ENCODE measurements around the gene MNDA. TPM values are rescaled to one million over a fixed set of nuclear protein-coding genes. Genes with fewer than 3 reads are reported as not detected.

The MNDA gene
- total and polyA plus RNA-seq, 4 donors, result 3.7 to 16.6 (median 4.3) TPM

GRCh38 chr1:158814970-158815369 lies 16.2 kb upstream of the MNDA start:
- Histone ChIP-seq H3K27ac (ENCODE audit: low read depth in 1 of 2, low read length in 2 of 2) (no peak overlapping the region), H3K27me3 (ENCODE audit: control insufficient read depth in 4 of 4, insufficient read depth in 4 of 4, low read length in 3 of 4) (no peaks in the 10 kb centered on the region), H3K36me3 (ENCODE audit: control insufficient read depth in 4 of 4, insufficient read depth in 3 of 4, low read depth in 1 of 4, low read length in 3 of 4) (no peaks in the 10 kb centered on the region), H3K9ac (ENCODE audit: low read depth in 1 of 2, low read length in 2 of 2) (no peak overlapping the region), H3K4me3 (ENCODE audit: low read depth in 1 of 3, low read length in 3 of 3) (no peak overlapping the region), H3K4me1 (ENCODE audit: control insufficient read depth in 4 of 4, insufficient read depth in 4 of 4, low read length in 3 of 4) (no peaks in the 10 kb centered on the region), H3K9me3 (ENCODE audit: control insufficient read depth in 4 of 4, low read length in 3 of 4) (no peaks in the 10 kb centered on the region)
- 43% methylated on average over 1 of the region's 1 CpG for WGBS
- TF ChIP-seq HNF4G (IDR thresholded peaks at IDR 0.05), result no peak
- TF ChIP-seq EGR1 (IDR thresholded peaks at IDR 0.05; ENCODE audit: low read depth in 2 of 2), result no peak
- no peak for TF ChIP-seq NR2F2 (IDR thresholded peaks at IDR 0.05)
- no peak for DNase-seq (ENCODE audit: low spot score)

GRCh38 chr1:158818560-158818959 lies 12.6 kb upstream of the MNDA start:
- Histone ChIP-seq H3K27ac (ENCODE audit: low read depth in 1 of 2, low read length in 2 of 2) (peak overlapping the region in 1 of 2 donors; percentile 47), H3K4me3 (ENCODE audit: low read depth in 1 of 3, low read length in 3 of 3) (no peak overlapping the region), H3K4me1 (ENCODE audit: control insufficient read depth in 4 of 4, insufficient read depth in 4 of 4, low read length in 3 of 4) (no peaks in the 10 kb centered on the region), H3K9ac (ENCODE audit: low read depth in 1 of 2, low read length in 2 of 2) (no peak overlapping the region), H3K9me3 (ENCODE audit: control insufficient read depth in 4 of 4, low read length in 3 of 4) (peaks cover 0 to 4% (median 0%) of the 10 kb centered on the region in 4 donors), H3K36me3 (ENCODE audit: control insufficient read depth in 4 of 4, insufficient read depth in 3 of 4, low read depth in 1 of 4, low read length in 3 of 4) (no peaks in the 10 kb centered on the region), H3K27me3 (ENCODE audit: control insufficient read depth in 4 of 4, insufficient read depth in 4 of 4, low read length in 3 of 4) (no peaks in the 10 kb centered on the region)
- WGBS, result 73% methylated on average over 1 of the region's 1 CpG
- TF ChIP-seq EGR1 (IDR thresholded peaks at IDR 0.05; ENCODE audit: low read depth in 2 of 2) (no peak), REST (IDR thresholded peaks at IDR 0.05) (no peak), YY1 (IDR thresholded peaks at IDR 0.05) (no peak), JUND (IDR thresholded peaks at IDR 0.05) (no peak), ATF3 (IDR thresholded peaks at IDR 0.05) (no peak), FOXA1 (IDR thresholded peaks at IDR 0.05) (no peak), MAX (IDR thresholded peaks at IDR 0.05) (no peak), ZBTB33 (IDR thresholded peaks at IDR 0.05) (no peak), HNF4A (conservative IDR thresholded peaks at IDR 0.05) (no peak), SP1 (IDR thresholded peaks at IDR 0.05) (no peak), RAD21 (IDR thresholded peaks at IDR 0.05) (no peak), FOXA2 (IDR thresholded peaks at IDR 0.05) (no peak), CTCF (IDR thresholded peaks at IDR 0.05; ENCODE audit: low read depth, low read length, missing input control) (no peak)
- no peak for DNase-seq (ENCODE audit: low spot score)

Data from liver (tissue), 9 donors.